C1 segment of cervical spinal cord (tissue), 14 donors: ENCODE data around the gene CYP26A1.

ENCODE experiments used
- DNase-seq, 14 donors: peaks; one replicate each; lab custom pipeline; 2025; lab: John Stamatoyannopoulos, UW

CYP26A1 gene

DNA sequence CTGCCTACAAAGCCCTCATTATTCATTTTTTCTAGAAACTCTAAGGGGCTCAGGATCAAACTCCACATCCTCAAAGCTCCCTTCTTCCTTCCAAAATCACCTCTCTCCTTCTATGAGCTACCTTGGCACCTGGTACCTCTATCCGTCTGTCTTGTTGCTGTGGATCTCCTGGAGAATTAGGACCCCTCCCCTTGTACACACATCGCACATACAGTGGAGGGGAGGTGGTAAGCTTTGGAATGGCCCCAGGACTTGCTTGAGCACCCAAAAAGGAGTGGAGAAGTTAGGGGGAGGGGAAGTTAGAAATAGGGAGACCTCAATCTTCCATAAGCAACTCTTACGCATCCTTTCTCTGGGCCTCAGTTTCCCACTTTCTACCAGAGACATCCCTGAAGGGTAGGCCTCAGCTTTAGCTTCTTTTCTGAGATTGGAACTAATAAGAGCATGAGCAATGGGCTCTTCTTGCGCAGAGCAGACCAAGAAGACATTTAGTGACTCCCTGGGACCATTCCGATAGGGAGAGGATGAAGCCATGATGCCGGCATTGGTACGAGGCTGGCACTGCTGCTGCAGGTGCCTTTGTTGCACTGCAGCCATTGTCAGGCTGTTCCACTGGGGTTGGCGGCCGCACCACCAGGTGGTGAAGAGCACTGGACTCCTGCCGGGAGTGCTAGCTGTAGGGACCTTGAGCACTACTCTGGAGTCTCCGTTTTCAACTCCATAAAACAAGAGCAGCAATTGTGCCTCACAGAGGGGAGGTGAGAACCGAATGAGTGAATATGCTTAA lies 8.6 kb upstream of the CYP26A1 start:
- DNase-seq = no peak

DNA sequence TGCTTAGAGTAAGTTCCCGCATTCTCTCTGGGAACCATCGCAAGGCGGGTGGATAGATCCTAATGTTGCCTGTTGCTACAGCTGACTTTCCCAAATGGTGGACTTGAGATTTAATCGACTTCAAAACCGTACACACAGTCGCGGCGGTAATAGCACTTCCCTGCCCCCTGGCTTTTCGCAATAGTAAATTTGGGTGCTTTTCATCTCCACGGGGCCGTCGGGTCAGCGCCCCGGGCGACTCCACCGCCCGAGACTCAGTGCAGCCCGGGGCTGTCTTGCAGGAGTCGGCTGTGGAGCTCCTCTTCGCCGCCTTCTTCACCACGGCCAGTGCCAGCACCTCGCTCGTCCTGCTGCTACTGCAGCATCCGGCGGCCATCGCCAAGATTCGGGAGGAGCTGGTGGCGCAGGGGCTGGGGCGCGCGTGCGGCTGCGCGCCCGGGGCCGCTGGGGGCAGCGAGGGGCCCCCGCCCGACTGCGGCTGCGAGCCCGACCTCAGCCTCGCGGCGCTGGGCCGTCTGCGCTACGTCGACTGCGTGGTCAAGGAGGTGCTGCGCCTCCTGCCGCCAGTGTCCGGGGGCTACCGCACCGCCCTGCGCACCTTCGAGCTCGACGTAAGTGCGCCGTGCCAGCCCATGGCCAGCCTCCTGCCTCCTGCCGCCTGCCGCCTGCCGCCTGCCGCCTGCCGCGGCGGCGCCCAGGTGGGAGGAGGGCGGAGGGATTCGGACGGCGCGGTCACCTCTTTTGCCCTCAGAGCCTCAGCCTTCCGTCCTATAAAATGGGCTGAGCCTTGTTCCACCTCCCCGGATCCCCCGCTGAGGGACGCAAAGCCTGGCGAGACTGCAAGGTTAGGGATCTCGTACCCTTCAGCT lies 7.8 kb upstream of the CYP26A1 start:
- no peak for DNase-seq

- DNase-seq = no peak
These were observed 7.2 kb upstream of the CYP26A1 start for GRCh38 chr10:93066544-93066913.

- DNase-seq = no peak
These were observed 6.0 kb upstream of the CYP26A1 start for GRCh38 chr10:93067443-93068365.

GRCh38 chr10:93068411-93069244 lies 5.1 kb upstream of the CYP26A1 start:
- DNase-seq = peak in 1 of 14 donors; percentile 16

DNA sequence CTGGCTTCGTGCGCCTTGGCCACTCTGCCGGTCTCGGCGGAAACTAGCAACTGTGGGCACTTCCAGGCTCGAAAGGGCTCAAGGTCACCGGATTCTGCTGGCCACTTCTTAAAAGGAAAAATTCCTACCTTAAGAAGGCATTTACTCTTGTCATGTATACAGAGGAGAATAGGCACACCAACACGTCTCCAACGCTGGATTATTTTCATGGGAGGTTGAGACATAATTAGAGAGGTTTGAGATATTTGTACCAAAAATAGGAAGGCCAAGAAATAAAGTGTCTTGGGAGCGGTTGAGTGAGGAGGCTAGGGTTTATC lies 4.5 kb upstream of the CYP26A1 start:
- DNase-seq = no peak

GRCh38 chr10:93070378-93071176 lies 3.1 kb upstream of the CYP26A1 start:
- DNase-seq = no peak

DNA sequence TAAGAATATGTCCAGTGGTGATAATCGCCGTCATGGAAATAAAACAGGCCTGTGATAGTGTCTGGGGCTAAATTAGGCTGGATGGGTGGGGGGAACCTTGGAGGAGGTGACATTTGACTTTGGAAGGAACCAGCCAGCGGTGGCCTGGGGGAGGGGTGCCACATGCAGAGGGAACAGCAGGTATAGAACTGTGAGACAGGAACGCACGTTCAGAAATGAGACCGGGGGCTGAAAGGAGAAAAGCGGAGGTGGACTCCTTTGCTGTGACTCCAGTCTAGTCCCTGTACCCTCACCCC lies 2.6 kb upstream of the CYP26A1 start:
- DNase-seq = no peak

GRCh38 chr10:93071674-93072224 lies 1.9 kb upstream of the CYP26A1 start:
- DNase-seq = no peak

DNA sequence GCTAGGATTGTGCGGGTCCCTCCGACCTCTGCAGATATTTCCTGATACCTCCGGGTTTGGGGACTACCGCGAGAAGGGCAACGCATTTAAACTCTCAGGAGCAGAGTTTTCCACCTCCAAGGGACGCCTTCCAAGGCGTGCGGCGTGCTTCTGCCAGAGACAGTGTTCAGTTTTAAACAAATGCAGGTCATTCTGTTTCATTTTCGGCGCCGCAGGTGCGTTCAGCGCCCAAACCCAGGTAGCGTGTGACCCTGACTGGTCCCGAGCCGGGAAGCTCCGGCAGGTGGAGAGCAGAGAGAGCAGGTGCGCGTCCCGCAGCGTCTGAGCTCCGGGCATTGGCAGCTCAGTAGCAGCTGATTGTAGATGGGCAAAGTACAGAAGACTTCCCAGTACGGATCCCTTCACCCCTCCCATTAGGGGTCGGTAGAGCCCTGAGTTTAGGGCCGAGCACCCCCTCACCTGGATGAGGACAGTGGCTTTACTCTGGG lies 1.4 kb upstream of the CYP26A1 start:
- DNase-seq = no peak

- DNase-seq = no peak
These were observed 767 bp upstream of the CYP26A1 start for GRCh38 chr10:93072713-93073538.

- no peak for DNase-seq
These were observed 479 bp downstream of the CYP26A1 start for GRCh38 chr10:93074147-93074596.

DNA sequence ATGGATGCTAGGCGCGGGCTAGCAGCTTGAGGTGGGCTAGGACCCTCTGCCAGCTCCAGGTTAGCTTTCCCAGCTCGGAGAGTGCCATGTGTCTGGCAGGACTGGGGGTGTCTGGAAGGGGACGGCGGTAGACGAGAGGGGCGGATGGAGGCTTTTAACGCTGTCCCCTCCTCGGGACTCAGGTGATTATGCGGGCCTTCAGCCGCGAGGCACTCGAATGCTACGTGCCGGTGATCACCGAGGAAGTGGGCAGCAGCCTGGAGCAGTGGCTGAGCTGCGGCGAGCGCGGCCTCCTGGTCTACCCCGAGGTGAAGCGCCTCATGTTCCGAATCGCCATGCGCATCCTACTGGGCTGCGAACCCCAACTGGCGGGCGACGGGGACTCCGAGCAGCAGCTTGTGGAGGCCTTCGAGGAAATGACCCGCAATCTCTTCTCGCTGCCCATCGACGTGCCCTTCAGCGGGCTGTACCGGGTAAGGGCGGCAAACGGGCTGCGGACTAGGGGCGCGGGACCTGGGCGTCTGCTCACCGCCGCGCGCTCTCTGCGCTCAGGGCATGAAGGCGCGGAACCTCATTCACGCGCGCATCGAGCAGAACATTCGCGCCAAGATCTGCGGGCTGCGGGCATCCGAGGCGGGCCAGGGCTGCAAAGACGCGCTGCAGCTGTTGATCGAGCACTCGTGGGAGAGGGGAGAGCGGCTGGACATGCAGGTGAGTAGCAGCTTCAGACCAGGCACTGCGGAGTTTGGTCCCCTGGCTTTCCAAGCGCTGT lies 1.1 kb downstream of the CYP26A1 start:
- DNase-seq = no peak

- DNase-seq = no peak
These were observed 1.9 kb downstream of the CYP26A1 start for GRCh38 chr10:93075369-93076221.

GRCh38 chr10:93076871-93077270 lies 3.2 kb downstream of the CYP26A1 start:
- DNase-seq = no peak

DNA sequence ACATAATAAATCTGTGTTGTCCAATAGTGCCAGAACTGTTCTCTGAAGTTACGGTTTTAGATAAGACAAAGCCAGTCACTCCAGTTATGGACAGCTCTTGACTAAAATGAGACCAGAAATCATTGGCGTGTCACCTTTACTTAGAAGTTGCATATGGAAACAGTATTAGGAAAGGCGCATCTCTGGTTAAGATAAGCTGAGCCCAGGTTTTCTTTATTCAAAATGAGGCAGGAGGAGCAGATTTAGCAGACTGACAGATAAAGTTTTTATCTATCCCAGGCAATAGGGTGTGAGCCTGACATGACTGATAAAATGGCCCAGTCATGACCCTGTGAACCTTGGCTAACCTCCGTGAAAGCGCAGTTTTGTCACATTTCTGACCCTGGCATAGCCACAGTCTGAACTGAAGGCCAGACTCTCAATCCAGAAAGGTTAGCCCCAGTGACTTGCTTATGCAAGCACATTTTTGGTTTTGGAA lies 4.2 kb downstream of the CYP26A1 start:
- DNase-seq = no peak
